Esophagus muscularis mucosa (tissue), 3 donors: ENCODE results near the gene AFAP1L2.

Experiments used
- CTCF ChIP-seq, 3 experiments: fragments of 200-600 bp in 2 of 3; fragments of 450-650 bp in 1 of 3; sonication (generic) in 2 of 3; IDR thresholded peaks; one replicate each; pipeline ENCODE4 v1.5.1; 2017 to 2019; ENCODE audit warnings: antibody characterized with exemption in 3 of 3, mild to moderate bottlenecking in 2 of 3, moderate library complexity in 1 of 3
- POLR2A ChIP-seq: fragments of 450-650 bp; IDR thresholded peaks from one replicate; pipeline ENCODE4 v1.6.1; 2017; ENCODE audit warnings: antibody characterized with exemption, moderate library complexity, mild to moderate bottlenecking, low read depth
- POLR2AphosphoS5 ChIP-seq, 2 donors: sonication (generic); formaldehyde crosslinking; IDR thresholded peaks; one replicate each; pipeline ENCODE4 v1.6.1; 2017; ENCODE audit warnings: antibody characterized with exemption in 2 of 2

GRCh38 chr10:114430688-114431413, 26.5 kb upstream of the AFAP1L2 start:
- TF ChIP-seq CTCF (IDR thresholded peaks at IDR 0.05) (no peak), POLR2AphosphoS5 (IDR thresholded peaks at IDR 0.05) (no peak), POLR2A (no peak)
